HG03354 (cell line): Measurements from ENCODE around the gene PHOSPHO1.
A peak's percentile ranks its signal among the peaks of the same experiment; 100 is the strongest.

Source experiments
- ATAC-seq: cut with Tn5 transposase; IDR thresholded peaks from one replicate; pipeline ENCODE4 v1.9.1; 2021; ENCODE audit warnings: mild to moderate bottlenecking; ENCODE audit not compliant: unreplicated experiment, poor library complexity, severe bottlenecking

Gene PHOSPHO1

DNA sequence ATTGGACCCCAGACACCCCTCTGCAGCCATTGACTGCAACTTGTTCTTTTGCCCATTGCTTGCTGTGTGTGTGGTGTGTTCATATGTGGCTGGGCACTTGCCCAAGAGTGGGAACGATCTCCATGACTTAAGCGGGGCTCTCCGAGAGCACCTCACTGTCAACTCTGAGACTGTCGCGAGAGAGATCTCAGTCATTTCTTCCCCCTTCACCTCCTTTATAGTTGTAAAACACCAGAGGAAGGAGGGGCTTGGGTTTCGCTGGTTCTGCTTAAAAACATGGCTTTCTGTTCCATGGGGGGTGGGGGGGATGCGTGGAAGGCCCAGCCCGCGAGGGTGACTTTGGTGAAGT is 7.4 kb downstream of the PHOSPHO1 start:
- no peak for ATAC-seq

DNA sequence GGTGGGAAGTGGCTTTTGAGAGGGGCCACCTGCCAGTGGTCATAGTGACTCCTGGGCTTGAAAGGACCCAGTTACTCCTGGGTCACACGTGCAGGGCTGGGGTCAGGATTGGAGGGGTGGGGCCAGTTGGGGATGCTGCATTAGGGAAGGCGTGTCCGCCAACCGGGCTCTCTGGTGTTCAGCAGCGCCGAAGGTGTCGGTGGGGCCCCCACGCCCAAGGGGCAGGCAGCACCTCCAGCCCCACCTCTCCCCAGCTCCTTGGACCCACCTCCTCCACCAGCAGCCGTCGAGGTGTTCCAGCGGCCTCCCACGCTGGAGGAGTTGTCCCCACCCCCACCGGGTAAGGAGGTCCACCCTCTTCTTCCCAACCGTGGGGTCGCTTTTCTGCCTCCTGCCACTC is 10.6 kb downstream of the PHOSPHO1 start:
- ATAC-seq = no peak

DNA sequence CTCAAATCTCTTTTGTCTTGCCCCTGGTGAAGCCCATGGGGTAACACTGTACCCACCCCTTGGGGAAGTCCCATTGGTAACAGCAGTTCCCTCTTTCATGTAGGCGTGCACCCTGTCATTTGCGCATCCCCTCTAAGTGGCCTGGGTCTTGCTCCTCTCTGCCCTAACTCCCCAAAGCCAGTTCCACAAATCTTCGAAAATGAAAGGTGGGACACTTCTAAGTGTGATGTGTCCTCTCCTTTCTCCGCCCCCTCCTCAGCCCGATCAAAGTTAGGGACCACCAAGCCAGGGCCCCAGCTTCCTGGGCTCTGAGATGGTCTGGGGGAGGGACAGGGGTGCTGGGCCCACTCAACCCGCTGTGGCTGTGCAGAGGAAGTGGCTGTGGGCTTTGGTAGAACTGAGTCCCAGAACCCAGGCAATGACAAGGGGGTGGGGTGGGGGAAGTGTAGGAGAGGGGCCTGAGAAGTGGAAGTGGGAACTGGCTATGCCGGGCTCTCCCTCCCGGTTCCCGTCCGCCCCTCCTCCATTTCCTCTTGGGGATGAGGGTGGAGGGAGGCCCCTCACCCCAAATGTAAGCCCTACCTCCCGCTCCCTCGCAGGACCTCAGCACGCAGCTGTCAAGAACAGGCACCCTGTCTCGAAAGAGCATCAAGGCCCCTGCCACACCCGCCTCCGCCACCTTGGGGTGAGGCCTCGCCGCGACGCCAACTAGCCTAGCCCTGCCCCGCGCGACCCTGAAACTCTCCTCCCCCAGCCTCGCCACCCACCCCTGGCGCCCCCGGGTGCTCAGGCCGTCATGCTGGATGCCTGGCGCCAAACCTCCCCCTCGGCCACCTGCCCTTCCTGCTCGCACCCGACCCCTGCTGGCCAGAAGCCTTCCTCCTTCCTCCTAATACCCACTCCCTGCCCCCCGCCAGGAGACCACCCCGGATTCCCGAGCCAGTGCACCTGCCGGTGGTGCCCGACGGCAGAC is 11.4 kb downstream of the PHOSPHO1 start:
- ATAC-seq = peak; percentile 45

- peak; percentile 52 for ATAC-seq
These were observed 12.8 kb downstream of the PHOSPHO1 start for GRCh38 chr17:49217651-49218413.

DNA sequence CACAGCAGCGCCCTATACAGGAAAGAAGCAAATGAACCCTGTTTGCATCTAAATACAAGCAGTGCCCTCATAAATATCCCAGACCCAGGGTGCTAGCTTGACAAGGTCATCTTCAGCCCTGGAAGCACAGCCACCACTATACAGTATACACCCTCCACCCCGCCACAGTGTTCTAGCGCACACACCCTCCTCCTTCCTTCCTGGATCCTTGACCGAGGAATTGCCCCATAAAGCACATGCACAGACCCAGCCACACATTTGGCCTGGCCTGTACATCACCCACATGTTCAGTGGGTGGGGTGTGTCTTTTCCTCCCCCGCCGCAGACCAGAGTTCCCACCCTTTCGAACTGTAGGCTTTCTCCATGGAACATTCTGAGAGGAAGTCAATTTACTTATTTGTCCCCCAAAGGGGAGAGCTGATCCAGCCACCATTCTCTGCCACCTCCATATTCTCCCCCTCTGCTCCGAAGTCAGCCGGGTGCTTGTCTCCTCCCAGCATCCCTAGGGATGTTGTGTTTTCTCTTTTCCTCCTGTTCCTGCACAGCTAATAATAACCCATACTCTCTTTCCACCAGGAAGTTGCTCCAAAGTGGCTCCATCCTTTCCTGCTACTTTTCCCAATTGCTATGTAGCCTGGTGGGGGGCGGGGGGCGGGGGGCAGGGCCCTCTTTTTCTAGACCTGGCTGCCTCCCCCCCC is 13.5 kb downstream of the PHOSPHO1 start:
- no peak for ATAC-seq

GRCh38 chr17:49216482-49216881 is 14.1 kb downstream of the PHOSPHO1 start:
- no peak for ATAC-seq

GRCh38 chr17:49214676-49215360 is 15.8 kb downstream of the PHOSPHO1 start:
- no peak for ATAC-seq

- no peak for ATAC-seq
These were observed 16.7 kb downstream of the PHOSPHO1 start for GRCh38 chr17:49213847-49214246.

DNA sequence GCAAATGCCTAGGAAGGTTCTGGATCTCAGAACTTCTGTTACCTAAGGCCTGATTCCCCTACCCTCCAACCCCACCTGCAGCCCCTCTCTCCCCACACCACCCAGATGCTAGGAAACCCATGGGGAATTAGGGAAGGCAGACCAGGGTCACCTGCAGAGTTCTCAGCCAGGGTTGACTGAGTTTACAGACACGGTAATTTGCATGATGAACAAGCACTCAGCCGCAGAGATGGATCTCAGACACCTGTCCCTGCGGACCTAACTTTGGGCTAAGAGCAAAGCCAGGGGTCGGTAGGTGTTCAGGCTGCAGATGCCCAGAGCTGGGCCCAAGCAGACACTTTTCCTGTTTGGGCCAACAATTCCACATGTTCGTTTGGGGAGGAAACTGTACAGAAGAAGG is 17.2 kb downstream of the PHOSPHO1 start:
- ATAC-seq = peak; percentile 28

DNA sequence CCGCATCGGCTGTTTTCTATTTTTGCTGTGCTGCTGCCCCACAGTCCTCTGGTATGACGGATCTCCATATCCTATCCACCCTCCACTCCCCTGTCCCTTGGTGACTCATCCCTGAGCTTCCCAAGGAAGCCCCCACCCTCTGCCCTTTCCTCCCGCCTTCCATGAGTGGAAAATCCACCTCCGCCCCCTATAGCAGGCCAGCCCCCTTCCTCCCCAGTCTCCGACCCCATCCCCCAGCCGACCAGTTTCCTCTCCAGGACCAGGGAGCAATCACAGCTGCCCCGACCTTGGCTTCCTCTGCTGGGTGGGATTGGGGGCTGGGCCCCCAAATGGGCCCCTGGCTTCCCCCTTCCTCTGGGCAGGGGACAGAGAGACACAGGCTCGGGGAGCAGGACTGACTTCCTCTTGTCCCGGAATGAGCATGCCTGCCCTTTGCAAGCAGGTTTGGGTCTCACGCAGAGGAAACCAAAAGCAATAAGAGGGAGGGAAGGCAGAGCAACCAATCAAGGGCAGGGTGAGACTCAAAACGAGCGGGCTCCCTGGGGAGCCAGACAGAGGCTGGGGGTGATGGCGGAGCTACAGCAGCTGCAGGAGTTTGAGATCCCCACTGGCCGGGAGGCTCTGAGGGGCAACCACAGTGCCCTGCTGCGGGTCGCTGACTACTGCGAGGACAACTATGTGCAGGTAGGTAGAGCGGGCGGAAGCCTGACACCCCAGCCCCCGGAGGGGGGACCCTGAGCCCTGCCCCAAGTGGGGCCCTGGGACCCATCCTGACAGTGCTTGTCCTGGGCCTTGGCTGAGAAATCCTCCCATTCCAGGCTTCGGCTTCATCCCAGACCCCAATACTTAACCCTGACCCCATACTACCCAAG is 20.2 kb downstream of the PHOSPHO1 start, which contains the start of the genes ABI3 and GNGT2:
ABI3 (plus strand) TSS at position 550 of the 872 bp plus-strand sequence; CDS start at position 568, 18 bp downstream.
GNGT2 (minus strand) TSS at position 417 of the 872 bp plus-strand sequence. CDS start 3,152 bp downstream, outside the sequence.
- peak; percentile 87 for ATAC-seq

DNA sequence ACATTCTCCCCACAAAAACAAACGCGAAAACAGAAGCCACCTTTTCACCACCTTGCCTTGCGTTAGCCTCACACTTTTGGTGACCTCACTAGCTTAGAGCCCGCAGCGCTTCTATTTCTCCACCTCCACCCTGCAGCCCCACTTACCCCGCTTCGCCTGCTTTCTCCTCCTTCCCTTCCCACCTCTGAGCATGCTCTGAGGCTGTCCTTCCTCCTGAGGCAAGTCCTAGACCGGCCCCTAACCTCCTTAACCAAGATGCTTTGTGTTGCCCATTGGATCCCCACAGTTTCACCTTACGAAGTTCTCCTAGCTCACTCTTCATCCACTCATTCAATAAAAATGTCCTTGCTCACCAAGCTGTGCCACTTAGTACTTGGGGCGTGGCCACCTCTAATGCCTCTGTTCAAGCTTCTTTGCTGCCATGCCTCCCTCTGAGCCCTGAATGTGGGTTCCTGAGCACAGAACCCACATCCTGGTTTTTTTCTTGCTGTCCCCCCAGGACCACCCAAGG is 21.5 kb downstream of the PHOSPHO1 start:
- ATAC-seq = no peak

GRCh38 chr17:49204516-49204915 is 26.1 kb downstream of the PHOSPHO1 start:
- ATAC-seq = no peak

- no peak for ATAC-seq
These were observed 26.8 kb downstream of the PHOSPHO1 start for GRCh38 chr17:49203796-49204195.

GRCh38 chr17:49201481-49201927 is 29.1 kb downstream of the PHOSPHO1 start:
- no peak for ATAC-seq

- ATAC-seq = no peak
These were observed 30.0 kb downstream of the PHOSPHO1 start for GRCh38 chr17:49200423-49201083.

DNA sequence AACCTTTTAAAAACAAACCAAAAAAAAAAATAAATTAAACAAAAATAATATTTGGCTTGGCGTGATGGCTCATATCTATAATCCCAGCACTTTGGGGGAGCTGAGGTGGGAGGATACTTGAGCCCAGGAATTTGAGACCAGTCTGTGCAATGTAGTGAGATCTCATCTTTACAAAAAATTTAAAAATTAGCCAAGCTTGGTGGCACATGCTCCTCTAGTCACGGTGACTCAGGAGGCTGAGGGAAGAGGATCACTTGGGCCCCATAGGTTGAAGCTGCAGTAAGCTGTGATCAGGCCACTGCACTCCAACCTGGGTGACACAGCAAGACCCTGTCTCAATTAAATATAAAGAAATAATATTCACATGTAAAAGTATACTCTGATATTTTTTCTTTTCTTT is 32.4 kb downstream of the PHOSPHO1 start:
- no peak for ATAC-seq

GRCh38 chr17:49197346-49197998 is 33.1 kb downstream of the PHOSPHO1 start:
- ATAC-seq = no peak
